IMR-90 (cell line): ENCODE measurements around the gene CBS.

Experiments
- BHLHE40 ChIP-seq: fragments of 150-350 bp; IDR thresholded peaks from 2 replicates; pipeline ENCODE4 v1.6.1; 2016; ENCODE audit warnings: mild to moderate bottlenecking, low read depth, low read length
- CEBPB ChIP-seq: IDR thresholded peaks from 2 replicates; pipeline ENCODE4 v1.6.1; 2012; ENCODE audit warnings: low read depth, low read length, improper control_type of control experiment
- CTCF ChIP-seq: conservative IDR thresholded peaks from 2 replicates; pipeline ENCODE4 v1.5.1; 2012; ENCODE audit warnings: mild to moderate bottlenecking, low read depth, low read length, improper control_type of control experiment
- FOS ChIP-seq: fragments of 150-350 bp; IDR thresholded peaks from 2 replicates; pipeline ENCODE4 v1.6.1; 2016; ENCODE audit warnings: low read depth, low read length
- MAZ ChIP-seq: IDR thresholded peaks from 2 replicates; pipeline ENCODE4 v1.6.1; 2012; ENCODE audit warnings: low read depth, mild to moderate bottlenecking, low read length, improper control_type of control experiment, moderate library complexity, borderline replicate concordance
- MXI1 ChIP-seq: IDR thresholded peaks from 2 replicates; pipeline ENCODE4 v1.6.1; 2012; ENCODE audit warnings: low read depth, mild to moderate bottlenecking, low read length, moderate library complexity, borderline replicate concordance
- NFE2L2 ChIP-seq: fragments of 150-350 bp; IDR thresholded peaks from 2 replicates; pipeline ENCODE4 v1.6.1; 2016; ENCODE audit warnings: low read depth, mild to moderate bottlenecking, low read length
- POLR2A ChIP-seq: IDR thresholded peaks from 2 replicates; pipeline ENCODE4 v1.6.1; 2012; ENCODE audit warnings: mild to moderate bottlenecking, low read depth, low read length
- RAD21 ChIP-seq: IDR thresholded peaks from 2 replicates; pipeline ENCODE4 v1.6.1; 2012; ENCODE audit warnings: low read length, improper control_type of control experiment
- RCOR1 ChIP-seq: IDR thresholded peaks from 2 replicates; pipeline ENCODE4 v1.6.1; 2012; ENCODE audit warnings: mild to moderate bottlenecking, low read length, improper control_type of control experiment; ENCODE audit not compliant: insufficient replicate concordance
- SMC3 ChIP-seq: fragments of 150-350 bp; IDR thresholded peaks from 2 replicates; pipeline ENCODE4 v1.6.1; 2016; ENCODE audit warnings: low read depth, mild to moderate bottlenecking, antibody characterized with exemption, low read length, moderate library complexity
- USF2 ChIP-seq: fragments of 150-350 bp; IDR thresholded peaks from 2 replicates; pipeline ENCODE4 v1.6.1; 2017; ENCODE audit warnings: mild to moderate bottlenecking, antibody characterized with exemption, low read length, low read depth

GRCh38 chr21:43020177-43020576, 55.5 kb downstream of the CBS start:
- no peak for TF ChIP-seq CTCF
- TF ChIP-seq SMC3 = no peak
- no peak for TF ChIP-seq POLR2A
- no peak for TF ChIP-seq NFE2L2
- no peak for TF ChIP-seq MXI1
- no peak for TF ChIP-seq FOS
- TF ChIP-seq USF2 = no peak
- no peak for TF ChIP-seq RAD21
- no peak for TF ChIP-seq RCOR1
- TF ChIP-seq MAZ = no peak
- TF ChIP-seq CEBPB = no peak
- TF ChIP-seq BHLHE40 = no peak
